ENCODE results near the gene STOML2.
A peak's percentile ranks its signal among the peaks of the same experiment; 100 is the strongest.

STOML2 gene

DNA sequence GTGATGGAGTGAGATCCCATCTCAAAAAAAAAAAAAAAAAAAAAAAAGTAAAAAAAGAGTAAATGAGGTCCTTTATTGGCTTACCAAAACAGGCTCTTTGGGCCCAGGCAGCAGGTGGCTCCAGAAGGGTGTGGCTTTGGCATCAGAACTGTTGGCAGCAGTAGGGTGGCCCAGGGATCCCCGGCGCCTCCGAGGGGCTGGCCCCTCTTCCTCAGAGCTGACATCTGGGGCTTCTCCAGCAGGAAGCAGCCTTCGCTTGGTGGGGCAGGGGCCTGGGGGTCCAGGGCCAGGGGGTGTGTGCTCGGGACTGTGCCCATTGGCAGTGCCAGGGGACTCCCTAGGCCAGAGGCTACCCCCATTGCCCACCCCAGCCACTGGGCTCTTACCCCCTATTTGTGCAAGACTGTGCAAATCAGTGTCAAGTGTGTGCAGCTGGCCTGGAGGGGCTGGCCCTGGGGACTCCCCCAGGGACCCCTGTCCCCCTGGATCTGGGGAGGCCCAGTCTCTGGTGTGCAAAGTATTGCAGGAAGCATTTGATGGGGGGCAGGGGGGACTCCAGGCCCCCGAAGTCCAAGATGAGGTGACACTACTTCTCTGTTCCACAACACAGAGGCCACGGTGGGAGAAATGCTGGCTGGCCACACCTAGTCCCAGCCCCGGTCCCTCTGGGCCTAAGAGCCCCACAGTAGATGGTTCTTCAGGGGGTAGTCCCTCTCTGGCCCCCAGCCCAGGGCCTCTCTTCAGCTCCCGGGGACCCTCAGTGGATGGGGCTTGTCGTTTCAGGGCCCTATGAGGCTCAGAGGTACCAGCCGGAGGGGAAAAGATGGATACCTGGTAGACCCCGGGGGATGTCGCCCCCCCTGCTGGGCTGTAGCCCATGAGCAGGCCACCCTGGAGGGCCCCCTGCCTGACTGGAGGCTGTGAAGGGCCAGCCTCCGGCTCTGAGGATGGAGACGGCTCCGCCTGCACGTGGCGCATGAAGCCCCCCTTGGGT is 4.7 kb upstream of the STOML2 start:
- DNase-seq (ENCODE audit: low read depth in 3 of 3), result no peak

DNA sequence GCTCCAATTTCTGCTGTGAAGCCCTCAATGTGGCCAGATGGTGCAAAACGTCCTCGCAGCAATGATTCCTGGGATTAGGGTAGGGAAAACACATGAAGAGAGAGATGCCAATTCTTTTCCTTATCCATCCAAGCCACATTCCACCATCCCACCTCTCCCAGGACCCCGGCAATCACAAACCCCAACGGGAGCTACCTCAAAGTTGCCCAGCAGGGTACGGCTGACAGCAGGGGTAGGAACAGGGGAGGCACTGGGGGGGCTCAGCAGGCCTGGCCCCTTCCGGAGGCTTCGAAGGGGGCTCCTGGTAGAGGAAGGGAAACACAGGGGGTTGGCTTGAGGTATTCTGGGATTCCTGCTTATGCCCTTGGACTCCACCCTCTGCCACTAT is 3.4 kb upstream of the STOML2 start:
- no peak for DNase-seq (ENCODE audit: low read depth in 3 of 3)

DNA sequence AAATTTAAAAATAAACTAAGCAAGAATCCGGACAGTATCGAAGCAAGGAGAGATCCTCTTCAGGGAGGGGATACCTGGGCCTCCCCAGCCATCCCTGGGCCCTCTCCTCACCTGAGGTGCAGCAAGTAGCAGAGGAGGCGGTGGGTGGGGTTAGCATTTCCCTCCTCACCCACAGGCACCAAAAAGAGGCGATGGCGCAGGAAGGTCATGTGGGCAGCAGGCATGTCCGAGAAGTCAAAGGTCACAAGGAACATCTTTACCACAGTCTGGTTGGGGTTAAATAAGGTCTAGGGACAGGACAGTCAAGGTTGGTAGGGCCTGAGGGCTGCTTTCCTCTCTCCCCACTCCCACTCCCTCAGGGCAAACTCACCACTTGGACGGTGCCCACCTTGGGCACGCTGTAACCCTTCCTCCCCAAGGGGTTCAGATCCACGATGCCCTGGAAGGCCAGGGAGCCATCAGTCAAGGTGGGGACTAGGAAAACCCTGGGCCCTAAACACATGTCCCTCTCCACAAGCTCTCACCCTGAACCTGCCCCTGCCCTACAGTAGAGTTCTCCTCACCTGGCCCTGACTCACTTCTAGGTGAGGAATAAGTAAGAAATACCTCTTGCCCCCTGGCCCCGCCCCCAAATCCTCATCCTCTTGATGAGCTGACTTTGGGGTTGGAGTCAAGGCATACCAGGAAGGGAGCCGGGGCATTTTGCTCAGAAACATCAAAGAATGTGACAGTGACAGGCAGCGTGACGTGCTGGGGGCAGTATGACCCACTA is 2.8 kb upstream of the STOML2 start:
- no peak for DNase-seq (ENCODE audit: low read depth in 3 of 3)

DNA sequence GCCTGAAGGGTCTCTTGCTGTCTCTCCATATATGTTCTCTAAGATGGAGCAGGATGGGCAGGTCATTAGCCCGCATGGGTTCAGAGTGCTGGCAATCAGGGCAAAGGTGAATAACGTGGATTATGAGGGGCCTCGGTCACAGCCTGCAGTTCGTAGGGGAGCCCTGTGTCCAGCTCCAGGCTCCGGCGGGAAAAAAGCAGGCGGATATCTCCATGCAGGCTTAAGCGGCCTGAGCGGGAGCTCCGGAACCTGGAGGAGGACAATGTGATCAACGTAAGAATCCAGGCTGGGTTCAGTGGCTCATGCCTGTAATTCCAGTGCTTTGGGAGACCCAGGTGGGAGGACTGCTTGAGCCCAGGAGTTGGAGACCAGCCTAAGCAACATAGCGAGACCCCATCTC is 2.2 kb upstream of the STOML2 start:
- DNase-seq (ENCODE audit: low read depth in 3 of 3), result no peak

DNA sequence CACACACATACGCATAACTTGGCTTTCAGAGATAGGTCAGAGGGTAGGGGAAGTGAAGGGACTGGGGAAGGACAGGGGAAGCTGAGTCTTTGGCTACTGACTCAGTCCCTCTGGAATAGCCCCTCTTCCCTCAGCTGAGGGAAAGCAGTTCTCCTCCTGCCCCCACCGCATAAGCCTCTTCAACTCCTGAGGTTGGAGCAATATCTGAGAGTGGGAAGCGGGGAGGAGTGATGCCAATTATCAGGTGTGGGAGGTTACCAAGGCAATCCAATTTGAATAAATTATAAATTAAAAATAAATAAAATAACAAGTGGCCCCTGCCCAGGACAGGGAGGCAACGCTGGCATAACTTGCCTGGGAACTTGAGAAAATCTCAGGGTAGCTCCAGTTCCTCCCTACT is 1.7 kb upstream of the STOML2 start:
- DNase-seq (ENCODE audit: low read depth in 3 of 3), result no peak

DNA sequence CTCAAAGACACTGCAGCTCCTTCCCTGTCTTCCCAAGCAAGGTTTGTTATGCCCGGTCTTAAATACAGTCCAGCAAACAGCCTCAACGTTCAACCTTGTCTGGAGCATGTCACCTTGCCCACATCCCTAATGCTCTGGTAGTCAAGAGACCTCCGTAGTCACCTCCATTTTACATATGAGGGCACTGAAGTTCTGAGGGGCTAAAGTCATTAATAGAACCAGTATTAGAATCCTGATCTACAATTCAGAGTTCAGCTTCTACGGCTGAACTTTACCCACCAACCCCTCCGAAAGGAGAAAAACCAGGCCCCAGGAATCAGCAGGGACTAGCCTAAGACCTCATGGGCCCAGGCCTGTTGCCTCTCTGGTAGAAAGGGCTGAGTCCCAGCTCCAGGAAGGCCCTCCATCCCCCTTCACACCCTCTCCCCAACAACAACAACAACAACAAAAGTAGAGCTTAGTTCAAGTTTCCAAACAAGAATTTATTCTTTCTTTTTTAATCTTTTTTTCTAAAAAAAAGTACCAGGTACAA is 795 bp upstream of the STOML2 start:
- no peak for DNase-seq (ENCODE audit: low read depth in 3 of 3)

DNA sequence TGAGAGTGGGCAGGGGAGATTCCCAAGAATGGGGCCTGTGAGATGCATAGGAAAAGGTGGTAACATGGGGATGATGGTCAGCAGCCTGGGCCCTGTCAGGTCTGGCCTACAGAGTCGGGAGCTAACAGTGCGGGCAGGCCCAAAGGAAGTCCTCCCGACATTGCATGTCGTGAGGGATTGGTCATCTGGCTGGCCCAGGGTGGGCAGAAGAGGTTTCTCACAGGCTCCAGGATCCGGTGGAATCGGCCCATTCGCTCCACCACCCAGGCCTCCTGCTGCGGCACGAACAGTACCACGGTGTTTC is 514 bp downstream of the STOML2 start:
- no peak for DNase-seq (ENCODE audit: low read depth in 3 of 3)

DNA sequence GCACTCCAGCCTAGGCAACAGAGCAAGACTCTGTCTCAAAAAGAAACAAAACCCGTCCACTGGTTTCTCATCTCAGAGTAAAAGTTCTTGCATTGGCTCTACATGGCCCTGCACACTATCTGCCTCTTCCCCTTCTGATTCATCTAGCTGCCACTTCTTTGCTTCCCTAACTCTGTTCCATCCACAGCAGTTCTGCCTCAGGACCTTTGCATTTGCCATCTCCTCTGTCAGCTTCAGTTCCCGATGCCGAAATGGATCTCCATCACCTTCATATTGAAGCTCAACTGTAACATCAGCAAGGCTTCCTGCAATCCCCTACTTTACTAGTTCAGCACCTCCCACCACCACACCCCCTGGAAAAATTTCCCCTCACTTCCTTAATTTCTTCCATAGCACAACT is 5.4 kb downstream of the STOML2 start:
- DNase-seq (ENCODE audit: low read depth in 3 of 3), result no peak

DNA sequence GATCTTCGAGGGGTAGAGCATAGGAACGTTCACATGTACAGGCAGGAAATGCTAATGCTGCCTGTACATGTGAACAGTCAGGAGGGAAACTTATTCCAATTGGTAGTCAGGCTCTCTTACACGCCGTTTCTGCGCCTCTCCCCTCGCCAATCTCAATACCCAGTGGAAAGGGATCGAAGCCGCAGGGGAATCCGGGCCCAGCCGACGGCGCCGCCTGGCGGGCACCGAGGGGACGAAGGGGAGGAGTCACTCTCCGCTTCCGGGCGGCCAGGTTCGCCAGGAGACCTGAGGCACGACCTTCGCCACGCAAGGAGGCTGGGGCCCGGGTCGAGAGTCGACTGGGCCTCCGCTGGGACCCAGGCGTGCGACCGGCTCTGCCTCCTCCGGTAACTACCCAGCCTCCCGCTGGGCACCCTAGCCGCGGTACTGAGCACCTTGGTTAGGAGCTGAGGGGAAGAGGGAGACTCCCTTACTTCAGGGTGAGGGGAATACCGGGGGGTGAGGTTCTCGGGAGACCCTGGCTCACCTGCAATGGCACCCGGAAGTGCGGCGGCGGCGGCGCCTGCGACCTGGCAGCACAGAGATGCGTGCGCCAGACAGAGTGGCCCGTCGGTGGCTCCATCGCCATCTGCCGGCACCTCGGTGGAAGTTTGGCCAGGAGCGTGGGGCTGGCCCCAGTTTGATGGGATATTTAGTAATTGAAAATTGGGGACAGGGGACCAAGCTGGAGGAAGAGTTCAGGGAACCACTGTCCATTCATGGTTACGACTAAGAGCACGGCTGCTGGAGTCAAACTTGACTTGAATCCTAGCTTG is 6.7 kb downstream of the STOML2 start, which contains the start of gene PIGO:
TSS of gene PIGO (minus strand) at position 557 of the 815 bp plus-strand sequence. CDS start 1,026 bp downstream, outside the sequence.
- peak; percentile 83 to 89 (median 83) for DNase-seq (ENCODE audit: low read depth in 3 of 3)

DNA sequence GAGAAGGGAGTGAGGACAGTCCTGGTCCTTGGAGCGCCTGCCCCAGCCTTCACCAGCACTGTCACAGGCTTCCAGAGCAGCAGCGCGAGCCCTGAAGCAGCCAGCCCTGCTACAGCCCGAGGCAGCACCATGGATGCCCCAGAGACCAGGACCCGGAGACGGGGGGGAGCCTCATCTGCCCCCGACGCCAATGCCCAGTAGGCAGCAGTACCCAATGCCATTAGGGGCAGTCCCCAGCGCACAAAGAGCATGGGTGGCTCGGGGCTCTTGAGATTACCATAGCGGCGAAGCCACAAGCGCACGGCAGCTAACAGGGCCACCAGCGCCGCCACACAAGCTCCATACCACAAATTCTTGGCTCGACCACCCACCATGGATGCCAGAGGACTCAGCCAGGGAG is 11.4 kb downstream of the STOML2 start:
- DNase-seq (ENCODE audit: low read depth in 3 of 3), result no peak

DNA sequence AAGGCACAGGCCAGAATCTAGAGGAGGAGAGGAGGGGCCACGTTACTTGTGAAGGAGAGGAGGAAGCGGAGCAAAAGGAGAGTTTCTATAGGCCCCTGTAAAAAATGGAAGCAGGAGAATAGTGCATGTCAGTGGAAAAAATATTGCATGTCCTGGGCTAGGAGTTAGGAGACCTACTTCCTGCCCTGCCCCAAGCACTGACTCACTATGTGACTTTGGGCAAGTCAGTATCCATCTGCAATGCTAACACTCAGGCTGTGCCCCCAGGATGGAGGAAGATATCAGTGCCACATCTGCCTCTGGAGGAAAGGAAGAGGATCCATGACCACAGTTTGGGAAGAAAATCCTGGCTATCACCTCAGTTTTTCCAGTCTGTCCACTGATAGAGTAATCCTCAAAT is 13.5 kb downstream of the STOML2 start:
- no peak for DNase-seq (ENCODE audit: low read depth in 3 of 3)

DNA sequence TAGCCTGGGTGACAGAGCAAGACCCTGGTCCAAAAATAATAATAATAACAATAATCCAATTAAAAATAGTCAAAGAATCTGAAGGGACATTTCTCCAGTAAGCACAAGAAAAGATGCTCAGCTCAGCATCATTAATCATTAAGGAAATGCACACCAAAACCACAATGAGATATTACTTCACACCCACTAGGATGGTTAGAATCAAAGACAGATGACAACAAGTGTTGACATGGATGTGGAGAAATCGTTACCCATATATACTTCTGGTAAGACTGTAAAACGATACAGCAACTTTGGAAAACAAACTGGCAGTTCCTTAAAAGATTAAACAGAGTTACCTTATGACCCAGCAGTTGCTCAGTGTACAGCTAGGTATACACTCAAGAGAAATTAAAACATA is 17.9 kb downstream of the STOML2 start:
- no peak for DNase-seq (ENCODE audit: low read depth in 3 of 3)

DNA sequence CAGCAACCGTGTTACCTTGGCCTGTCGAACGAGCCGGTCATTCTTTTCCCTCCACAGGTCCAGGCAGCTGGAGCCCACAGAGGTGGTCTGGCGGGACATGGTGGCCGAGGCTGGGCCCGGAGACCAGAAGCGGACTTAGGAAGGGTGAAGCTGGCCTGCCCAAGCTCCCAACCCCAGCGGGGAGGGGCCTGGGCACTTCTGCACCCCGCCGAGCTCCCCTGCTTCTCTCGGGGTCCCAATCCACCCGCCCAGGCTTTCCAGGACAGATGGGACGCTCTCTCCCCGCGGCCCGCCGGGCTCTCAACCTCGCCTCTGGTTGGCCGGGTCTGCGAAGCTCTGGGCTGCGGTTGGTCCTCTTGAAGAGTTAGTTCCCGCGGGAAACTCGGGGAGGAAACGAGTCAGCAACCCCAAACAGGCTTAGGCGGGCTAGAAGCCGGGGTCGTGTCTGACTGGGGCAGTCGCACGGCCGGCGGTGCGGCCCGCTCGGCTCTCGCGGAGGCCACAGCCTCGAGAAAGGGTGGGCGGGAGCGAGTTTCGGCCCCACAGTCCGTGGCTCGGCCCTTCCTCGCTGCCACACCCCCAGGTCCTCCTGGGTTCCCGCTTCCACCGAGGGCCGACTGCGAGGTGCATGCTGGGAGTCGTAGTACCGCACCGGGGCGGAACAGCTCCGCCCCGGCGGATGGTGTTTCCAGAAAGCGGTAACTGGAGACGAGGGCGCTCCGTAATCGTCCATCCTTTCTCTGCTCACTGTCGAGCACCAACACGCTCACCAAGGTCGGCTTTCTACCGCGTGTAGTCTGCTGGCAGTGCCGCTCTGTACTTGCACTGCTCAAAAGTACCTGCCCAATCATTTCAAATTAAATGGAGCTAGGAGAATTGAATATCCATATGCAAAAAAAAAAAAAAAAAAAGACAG is 23.2 kb downstream of the STOML2 start, which contains the start of gene FANCG:
TSS of gene FANCG (minus strand) at position 517 of the 916 bp plus-strand sequence. CDS start at position 99, 418 bp downstream.
- DNase-seq (ENCODE audit: low read depth in 3 of 3), result peak; percentile 69 to 85 (median 73)

DNA sequence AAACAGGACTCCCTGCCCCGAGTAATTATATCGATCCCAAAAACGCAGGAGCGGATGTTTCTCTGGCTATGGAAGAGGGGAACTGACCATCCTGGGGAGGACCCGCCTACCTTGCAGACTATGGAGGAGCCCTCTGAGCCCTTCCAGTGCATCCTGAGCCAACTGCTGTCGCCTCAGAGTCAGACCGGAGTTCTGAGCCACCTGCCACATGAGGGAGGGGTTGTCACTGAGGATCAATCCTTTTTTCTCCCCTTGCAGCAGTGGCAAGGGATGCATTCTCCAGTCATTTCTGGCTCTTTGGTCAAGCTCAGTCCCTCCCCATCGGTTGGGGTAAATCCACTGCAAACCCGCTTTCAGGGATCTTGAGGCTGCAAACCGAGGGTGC is 23.9 kb downstream of the STOML2 start:
- no peak for DNase-seq (ENCODE audit: low read depth in 3 of 3)

DNA sequence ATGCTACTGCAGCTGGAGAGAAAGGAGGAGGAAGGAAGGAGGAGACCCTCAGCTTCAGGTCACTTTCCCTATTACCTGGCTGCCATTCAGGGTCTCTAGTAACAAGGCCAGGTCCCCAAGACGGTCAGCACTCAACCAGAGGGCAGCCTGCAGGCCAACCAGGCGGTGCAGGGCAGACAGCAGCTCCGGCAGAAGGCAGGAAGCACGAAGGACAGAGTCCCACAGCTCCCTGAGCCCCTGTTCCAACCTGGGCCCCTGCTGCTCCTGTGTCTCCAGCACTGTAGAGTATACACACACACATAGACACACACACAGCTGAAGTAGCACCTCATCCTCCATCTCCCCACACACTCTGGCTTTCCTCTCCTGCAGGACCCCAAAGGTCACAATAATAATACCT is 24.9 kb downstream of the STOML2 start:
- DNase-seq (ENCODE audit: low read depth in 3 of 3), result no peak

DNA sequence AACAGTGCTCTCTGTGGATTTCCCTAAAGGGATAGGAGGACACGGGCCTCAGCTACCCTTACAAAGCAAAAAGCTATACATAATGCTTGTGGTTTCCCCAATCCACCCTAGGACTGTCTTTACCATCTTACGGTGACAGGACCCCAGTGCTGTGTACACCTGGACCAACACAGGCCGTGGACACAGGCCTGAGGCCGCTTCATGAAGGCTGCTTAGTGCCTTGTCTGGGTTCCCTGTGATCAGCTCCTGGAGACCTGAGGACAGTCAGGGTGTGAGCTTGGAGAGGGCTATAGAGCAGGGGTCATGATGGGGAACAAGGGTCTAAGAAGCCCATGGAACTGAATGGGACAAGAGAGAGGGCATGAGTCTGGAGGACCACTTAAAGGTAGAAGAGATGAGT is 26.1 kb downstream of the STOML2 start:
- no peak for DNase-seq (ENCODE audit: low read depth in 3 of 3)

DNA sequence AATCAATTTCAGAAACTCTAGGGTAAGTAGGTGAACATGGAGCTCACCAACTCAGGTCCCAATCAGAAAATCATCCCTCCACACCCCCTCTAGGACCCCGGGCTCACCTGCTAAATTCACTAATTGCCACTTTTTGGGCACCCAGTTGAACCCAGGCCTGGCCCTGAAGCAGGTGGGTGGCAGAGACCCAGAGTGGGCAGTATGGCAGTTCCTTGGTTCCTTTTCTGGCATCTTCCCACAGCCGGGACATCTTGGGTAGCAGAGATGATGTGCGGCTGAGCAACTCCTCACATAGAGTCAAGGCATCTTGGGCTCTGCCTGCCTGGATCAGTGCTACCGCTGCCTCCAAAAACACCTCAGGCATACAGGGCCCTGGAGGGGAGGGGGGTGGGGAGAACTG is 27.6 kb downstream of the STOML2 start:
- no peak for DNase-seq (ENCODE audit: low read depth in 3 of 3)

DNA sequence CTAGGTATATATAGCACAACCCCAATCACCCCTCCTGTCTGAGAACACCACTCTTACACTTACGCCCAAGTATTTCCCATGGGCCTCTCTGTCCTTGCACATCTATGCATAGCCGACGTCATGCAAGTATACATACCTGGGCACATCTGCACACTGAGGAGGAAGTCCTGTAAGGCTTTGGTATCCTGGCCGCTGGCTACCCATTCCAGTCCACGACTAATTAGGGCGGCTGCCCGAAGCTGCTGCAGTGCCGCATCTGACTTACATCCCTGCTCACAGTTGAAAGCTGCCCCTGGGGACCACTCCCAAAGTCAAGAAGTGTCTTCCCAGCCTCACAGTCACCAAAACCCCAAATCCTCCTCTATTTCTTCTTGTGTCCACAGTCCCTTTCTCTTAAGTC is 28.1 kb downstream of the STOML2 start:
- DNase-seq (ENCODE audit: low read depth in 3 of 3), result no peak

DNA sequence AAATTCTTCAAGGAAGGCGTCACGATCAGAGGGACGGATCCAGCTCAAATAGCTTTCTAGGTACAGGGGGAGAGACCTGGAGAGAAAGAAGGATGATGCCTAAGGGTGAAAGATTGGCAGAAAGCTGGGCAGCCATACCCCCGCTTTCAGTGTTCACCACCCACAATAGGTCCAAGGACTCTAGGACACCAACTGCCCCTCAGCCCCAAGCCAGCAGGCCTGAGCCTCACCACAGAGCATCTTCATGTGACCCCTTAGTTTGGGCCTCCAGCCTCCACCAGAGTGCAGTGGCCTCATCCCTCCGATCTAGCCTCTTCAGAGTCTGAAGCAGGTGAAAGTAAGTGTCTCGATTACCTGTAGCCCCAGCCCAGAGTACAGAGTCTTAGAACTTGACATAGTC is 28.8 kb downstream of the STOML2 start:
- DNase-seq (ENCODE audit: low read depth in 3 of 3), result no peak

DNA sequence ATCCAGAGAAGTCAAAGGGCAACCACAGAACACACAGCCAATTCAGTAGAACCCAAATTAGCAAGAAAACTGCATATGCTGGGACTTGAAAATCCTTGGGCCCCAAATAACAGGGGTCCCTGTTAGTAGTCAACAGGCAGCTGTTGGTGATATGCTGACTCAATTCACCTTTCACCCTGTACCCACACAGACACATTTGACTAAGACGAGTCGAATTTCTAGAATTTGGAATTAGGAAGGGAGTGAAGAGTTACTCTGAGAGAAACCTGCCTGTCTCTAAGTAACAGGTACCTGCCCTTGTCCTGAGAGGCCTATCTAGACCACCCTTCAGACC is 29.7 kb downstream of the STOML2 start:
- no peak for DNase-seq (ENCODE audit: low read depth in 3 of 3)
